GM12873 (cell line): ENCODE measurements around the gene MS4A4E.

Experiments
- TF ChIP-seq, protein P1 (sequence below): IDR thresholded peaks from 2 replicates; pipeline ENCODE4 v1.5.1; 2012; ENCODE audit warnings: low read depth, mild to moderate bottlenecking, moderate library complexity, low read length, control low read depth; ENCODE audit not compliant: insufficient read depth; ENCODE audit errors: missing control alignments

The MS4A4E gene

DNA sequence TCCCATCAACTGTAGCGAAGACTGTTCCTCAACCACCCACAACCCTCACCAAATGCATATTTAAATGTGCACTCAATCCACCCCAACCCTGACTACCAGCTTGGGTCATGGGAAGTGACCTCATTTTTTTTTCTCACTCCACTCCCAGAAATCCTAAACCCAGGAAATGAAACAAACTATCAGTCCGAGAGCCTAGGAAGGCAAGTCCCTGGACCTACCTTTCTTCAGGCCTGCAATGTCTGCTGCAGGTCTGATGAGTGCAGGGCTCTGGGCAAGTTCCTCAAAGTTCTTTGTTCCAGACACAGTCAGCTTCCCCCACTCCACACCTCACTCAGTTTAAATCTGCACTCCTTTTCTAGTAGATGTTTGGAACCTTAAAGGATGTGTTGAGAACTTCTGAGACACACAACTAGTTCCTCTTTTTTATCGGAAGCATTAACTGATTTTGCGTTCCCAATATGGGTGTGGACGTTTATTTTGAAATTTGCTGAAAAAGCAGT, at the start of gene MS4A4E:
MS4A4E (minus strand) TSS at position 398 of the 500 bp plus-strand sequence. CDS start 13,082 bp downstream, outside the sequence.
- TF ChIP-seq, protein P1, sequence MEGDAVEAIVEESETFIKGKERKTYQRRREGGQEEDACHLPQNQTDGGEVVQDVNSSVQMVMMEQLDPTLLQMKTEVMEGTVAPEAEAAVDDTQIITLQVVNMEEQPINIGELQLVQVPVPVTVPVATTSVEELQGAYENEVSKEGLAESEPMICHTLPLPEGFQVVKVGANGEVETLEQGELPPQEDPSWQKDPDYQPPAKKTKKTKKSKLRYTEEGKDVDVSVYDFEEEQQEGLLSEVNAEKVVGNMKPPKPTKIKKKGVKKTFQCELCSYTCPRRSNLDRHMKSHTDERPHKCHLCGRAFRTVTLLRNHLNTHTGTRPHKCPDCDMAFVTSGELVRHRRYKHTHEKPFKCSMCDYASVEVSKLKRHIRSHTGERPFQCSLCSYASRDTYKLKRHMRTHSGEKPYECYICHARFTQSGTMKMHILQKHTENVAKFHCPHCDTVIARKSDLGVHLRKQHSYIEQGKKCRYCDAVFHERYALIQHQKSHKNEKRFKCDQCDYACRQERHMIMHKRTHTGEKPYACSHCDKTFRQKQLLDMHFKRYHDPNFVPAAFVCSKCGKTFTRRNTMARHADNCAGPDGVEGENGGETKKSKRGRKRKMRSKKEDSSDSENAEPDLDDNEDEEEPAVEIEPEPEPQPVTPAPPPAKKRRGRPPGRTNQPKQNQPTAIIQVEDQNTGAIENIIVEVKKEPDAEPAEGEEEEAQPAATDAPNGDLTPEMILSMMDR = no peak

DNA sequence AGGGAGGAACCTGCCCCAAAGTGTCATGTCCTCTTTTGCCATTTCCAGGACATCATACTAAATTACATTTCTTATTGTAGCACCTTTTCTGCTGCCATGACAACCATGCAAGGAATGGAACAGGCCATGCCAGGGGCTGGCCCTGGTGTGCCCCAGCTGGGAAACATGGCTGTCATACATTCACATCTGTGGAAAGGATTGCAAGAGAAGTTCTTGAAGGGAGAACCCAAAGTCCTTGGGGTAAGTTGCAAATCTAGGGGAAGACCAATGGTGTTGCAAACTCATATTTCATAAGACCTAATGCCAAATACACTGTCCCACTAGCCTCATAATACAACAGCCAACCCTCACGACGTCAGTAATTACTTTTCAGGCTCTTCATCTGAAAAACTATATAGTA, 49.2 kb upstream of the MS4A4E start:
- TF ChIP-seq, protein P1 = no peak

DNA sequence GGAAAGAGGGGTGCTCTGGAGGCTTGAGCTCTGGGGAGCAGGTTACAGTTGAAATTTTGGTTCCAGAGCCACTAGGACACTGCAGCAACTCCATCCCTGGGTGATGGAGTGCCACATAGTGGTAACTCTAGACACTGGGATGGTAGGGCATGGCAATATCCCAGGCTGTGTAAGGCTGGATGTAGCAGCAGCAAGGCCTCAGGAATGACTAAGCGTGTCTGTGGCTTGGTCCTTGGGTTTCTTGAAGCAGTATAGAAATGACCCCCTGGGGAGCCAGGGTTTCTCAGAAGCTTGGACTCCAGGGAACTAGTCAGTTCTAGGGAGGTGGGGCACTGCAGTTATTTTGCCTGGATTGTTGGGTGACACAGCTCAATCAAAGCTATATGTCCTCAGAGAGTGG, 45.6 kb upstream of the MS4A4E start:
- TF ChIP-seq, protein P1 = no peak

DNA sequence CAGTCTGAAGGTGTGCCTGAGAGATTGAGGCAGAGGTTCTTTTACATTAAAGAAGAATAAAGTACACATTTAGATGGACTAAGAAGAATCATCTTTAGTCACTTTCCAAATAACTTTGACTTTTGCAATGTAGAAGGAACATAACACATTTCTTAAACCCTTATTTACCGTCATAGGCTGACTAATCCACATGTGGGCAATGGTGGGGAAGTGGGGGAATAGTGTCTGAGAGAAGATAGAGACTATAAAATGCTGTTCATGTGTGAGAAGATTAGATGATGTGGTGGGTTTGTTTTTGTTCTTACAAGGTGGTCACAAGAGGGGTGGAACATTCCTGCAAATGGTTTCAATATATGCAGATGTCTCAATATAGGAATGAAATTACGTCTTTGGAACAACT, 39.3 kb upstream of the MS4A4E start:
- TF ChIP-seq, protein P1 = no peak

DNA sequence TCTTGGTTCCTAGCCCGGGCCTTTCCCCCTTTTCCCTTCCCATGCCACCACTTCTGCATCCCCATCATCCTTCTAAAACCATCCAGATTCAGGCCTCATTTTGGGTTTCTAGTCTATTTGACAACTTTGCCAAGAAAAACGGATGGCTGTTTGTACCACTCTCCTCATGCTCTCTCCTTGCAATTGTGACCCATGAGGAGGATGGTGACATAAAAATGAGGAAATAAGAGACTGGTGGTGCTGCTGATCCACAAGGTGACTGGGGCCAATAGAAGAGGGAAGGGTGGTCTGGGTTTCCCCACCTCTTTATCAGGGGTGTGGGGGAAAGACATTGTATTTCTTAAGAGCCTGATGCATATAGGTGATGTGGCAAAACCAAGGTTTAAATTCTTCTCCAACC, 38.5 kb upstream of the MS4A4E start:
- TF ChIP-seq, protein P1 = no peak

DNA sequence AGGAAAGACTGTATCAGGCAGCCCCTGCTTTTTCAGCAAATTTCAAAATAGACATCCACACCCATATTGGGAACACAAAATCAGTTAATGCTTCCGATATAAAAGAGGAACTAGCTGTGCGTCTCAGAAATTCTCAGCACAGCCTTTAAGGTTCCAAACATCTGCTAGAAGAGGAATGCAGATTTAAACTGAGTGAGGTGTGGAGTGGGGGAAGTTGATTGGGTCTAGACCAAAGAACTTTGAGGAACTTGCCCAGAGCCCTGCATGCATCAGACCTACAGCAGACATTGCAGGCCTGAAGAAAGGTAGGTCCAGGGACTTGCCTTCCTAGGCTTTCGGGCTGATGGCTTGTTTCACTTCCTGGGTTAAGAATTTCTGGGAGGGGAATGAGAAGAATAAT, 37.5 kb upstream of the MS4A4E start, which contains the start of gene MS4A4A:
MS4A4A (plus strand) TSS at position 255 of the 400 bp plus-strand sequence; CDS start at position 265, 10 bp downstream.
- TF ChIP-seq, protein P1 = no peak

DNA sequence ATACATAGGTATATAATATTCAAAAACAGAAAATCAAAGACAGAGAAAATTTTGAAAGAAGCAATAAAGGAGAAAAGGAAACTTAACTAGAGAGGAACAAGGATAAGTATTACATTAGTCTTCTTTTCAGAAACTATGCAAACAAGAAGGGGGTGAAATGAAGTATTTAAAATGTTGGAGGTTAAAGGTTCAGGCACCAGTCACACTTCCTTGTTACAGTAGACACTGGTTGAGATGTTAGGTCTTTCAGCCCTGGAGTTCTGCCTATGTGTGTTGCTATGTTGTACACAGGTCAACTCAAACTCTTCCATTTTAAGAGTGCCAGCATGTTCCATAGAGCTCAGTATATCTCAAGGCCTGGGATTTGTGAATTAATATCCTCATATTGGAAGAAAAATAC, 31.5 kb upstream of the MS4A4E start:
- TF ChIP-seq, protein P1 = no peak
